GM18498 (cell line): Measurements from ENCODE around the gene FAM110D.

Experiments used
- ATAC-seq: cut with Tn5 transposase; IDR thresholded peaks from one replicate; pipeline ENCODE4 v1.9.1; 2021; ENCODE audit warnings: mild to moderate bottlenecking, moderate library complexity; ENCODE audit not compliant: unreplicated experiment

Gene FAM110D

DNA sequence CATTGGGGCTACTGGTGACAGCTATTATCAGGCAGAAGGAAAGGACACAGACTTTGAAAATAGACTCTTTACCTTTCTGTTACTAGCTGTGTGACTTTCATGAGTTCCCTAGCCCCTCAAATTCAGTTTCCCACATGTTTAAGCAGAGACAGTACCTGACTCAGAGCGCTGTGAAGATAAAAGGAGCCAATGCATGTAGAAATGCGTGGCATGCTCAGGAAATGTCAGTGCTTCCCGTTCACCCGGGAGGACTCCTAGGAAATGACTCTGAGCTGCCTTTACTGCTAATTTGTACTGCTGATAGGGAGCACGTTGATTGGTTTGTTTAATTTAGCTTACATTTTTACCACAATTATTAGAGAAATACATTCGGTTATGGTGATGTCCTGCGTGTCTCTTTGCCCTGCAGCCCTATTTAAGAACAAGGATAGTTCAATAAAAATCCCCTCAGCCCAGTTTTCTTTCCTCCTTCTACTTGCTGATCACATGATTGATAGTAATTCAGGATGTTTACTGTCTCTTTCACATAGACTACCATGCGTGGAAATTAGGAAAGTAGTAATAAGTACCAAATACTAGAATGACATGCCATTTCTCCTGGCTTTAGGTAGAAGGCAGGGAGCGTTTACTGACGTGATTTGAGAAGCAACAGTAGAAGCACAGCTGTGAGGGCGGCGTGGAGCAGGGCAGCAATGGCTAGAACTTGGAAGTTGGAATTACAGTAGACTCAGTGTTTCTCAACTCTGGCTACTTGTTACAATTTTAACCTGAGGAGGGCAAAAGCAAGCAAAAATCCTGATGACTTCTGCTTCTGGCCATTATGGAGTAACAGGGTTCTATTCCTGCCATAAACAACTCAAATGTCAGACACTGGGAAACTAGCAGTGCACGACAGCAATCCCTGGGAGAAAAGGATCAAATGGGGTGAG lies 31.4 kb upstream of the FAM110D start:
- no peak for ATAC-seq

GRCh38 chr1:26129778-26130177 lies 29.1 kb upstream of the FAM110D start:
- ATAC-seq, result no peak

DNA sequence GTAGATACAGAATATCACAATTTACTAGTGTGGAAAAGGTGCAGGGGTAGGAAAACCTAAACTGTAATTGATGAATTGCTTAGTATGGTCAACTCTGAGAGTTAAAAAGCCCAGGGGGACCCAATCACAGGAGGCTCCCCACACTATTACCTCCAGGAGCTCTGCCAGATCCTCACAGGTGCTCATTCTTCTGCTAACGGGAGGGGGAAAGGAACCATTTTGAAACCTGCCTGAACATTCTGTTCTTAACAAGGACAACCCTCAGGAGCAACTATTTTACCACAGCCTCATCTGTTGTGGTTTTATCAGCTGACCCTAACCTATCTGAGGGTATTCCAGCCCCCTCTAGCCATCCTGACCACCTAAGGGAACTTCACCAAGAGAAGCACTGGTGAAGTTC lies 28.2 kb upstream of the FAM110D start:
- ATAC-seq, result no peak

GRCh38 chr1:26132128-26132833 lies 26.6 kb upstream of the FAM110D start:
- ATAC-seq, result no peak

- ATAC-seq, result no peak
Measured at GRCh38 chr1:26132834-26133167, 26.1 kb upstream of the FAM110D start.

GRCh38 chr1:26134466-26134865 lies 24.4 kb upstream of the FAM110D start:
- ATAC-seq, result no peak

GRCh38 chr1:26138974-26139558 lies 19.8 kb upstream of the FAM110D start:
- ATAC-seq, result no peak

GRCh38 chr1:26142159-26142558 lies 16.7 kb upstream of the FAM110D start:
- ATAC-seq, result no peak

GRCh38 chr1:26145041-26145959 lies 13.6 kb upstream of the FAM110D start:
- no peak for ATAC-seq

GRCh38 chr1:26145960-26146294 lies 13.0 kb upstream of the FAM110D start:
- ATAC-seq, result no peak

DNA sequence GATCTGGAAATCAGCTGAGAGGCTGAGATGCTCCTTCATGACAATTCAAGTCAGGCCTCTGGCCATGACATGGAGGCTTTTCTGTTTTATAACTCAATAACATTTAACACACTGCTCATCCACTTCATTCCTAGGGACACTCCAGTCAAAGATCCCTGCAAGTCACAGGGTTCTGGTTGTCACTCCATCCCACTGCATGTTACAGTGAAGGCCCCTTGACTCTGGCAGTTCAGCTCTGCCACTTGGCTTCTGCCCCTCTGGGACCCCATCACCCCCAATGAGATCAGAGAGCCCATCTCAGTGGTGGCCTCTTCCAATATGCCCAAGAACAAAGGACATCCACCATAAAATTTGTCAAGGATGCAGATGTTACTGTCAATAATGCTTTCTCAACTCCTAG lies 10.0 kb upstream of the FAM110D start:
- ATAC-seq, result no peak

- no peak for ATAC-seq
Measured at GRCh38 chr1:26153966-26154532, 4.8 kb upstream of the FAM110D start.

GRCh38 chr1:26154750-26155149 lies 4.1 kb upstream of the FAM110D start:
- no peak for ATAC-seq

DNA sequence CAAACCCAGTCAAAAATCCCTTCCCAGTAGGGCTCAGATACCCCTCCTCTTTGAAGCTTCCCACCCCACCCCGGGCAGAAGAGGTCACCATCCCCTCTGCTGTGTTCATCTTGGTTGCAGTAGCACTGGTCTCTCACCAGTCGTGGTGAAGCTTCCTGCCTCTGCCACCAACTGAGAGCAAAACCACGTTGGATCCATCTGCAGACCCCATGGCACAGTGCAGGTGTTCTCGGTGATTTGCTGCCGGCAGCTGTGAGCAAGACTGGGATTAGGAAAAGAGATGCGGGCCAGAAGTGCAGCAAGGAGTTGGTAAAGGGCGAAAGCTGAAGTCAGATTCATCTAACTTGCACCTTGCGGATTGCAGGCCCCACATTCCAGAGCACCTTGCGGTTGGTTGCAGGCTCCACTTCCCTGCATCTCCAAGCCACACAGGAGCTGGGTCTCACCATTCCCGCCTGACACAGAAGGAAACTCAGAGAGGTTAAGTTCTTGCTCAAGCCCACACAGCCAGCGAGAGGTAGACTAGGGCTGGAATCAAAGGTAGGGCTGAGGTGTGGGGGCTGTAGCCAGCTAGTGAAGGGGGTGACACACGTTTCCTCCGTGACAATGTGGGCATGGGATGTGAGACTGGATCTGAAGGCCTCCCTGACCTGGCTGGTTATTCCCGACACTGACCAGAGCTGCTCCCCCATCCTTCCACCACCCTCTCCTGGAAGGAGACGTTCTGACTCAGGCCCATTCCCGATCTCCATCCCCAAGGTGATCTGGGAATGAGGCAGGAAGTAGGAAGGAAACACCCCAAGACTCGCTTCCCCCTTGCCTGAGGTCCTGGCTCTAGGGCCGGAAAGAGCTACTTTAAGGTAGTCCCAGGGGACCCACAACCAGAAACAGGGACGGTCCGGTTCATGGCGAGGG lies 3.3 kb upstream of the FAM110D start:
- ATAC-seq, result no peak

DNA sequence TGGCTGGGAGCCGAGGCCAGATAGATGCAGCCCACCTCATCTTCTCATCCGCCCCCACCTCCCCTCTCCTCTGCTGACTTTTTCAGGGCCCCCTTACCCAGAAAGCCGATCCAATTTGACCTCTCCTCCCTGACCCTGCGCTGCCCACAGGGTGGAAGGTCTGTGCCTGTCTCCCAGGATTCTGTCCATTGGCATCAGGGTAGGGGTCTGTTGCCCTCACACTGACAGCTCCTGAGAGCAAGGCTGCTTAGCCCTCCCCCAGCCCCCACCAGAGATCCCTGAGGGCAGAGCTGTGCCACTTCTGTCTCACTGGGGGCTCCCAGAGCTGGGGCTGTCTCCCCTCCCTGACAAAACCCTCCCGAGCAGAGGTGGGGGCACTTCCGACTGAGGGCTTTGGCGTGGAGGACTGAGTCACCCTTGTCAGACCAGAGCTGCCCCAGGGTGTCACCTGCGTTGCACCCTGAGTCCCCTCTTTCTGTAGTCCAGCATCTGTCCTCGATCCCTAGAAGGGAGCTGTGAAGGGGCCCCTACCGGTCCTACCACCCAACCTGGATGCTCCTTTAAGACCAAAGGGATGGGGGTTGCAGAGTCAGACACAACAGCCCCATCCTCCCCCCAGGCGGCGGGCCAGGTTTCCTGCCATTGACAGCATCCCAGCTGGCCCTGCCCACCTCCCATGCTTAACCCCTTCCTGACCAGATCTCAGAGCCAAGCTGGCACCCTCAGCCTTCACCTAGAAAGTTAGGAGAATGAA lies 2.4 kb upstream of the FAM110D start:
- ATAC-seq, result no peak

- ATAC-seq, result no peak
Measured at GRCh38 chr1:26158271-26158907, 490 bp upstream of the FAM110D start.

DNA sequence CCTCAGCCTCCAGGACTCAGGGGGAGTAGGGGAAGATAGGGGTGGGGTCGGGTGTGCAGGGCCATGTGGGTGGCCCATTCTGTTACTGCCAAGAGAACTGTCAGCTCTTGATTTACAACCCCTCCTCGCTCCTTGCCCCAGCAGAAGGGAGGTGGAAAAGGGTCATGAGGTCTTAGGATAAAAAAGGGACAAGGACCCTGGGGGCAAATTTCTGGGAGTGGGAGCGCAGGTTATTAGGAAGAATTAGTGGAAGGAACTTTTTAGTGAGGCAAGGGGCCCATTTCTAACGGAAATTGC lies 812 bp downstream of the FAM110D start:
- no peak for ATAC-seq

GRCh38 chr1:26160527-26161414 lies 1.9 kb downstream of the FAM110D start:
- no peak for ATAC-seq
